CD4-positive, alpha-beta T cell treated with Interleukin-15 for 4 hours (primary cell): Measurements from ENCODE around the gene TCF21.
"Not testable (repeated sequence)": the region's sequence is repeated elsewhere in the genome, so short reads cannot be mapped to it uniquely, and the experiment has no call there.

Experiments used
- DNase-seq: peaks from one replicate; pipeline ENCODE4 v3.0.0-alpha.2; 2020; ENCODE audit warnings: low spot score

The TCF21 gene

DNA sequence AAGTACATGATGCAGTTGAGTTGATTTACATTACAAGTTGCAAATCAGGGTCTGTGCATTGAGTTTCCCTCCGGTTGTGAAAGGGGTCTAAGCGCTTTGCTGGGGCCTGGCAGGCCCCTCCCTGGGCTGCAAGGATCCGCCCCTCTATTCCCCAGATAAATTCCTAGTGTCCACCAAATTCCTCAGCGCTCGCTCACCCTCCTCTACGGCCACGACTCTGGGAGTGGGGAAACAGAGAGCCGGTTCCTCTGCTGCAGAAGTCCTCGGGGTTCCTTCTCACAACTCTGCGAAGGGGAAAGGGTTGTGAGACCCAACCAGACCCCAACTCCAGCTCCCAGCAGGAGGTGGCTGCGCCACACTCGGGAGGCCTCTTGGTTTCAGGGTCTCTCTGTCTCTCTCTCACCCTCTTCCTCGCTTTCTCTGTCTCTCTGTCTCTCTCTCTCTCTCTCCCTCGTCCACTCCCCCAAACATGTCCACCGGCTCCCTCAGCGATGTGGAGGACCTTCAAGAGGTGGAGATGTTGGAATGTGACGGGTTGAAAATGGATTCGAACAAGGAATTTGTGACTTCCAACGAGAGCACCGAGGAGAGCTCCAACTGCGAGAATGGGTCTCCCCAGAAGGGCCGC lies at the start of gene TCF21:
TSS of gene TCF21 (plus strand) at position 185 of the 628 bp plus-strand sequence. CDS start at position 470, 285 bp downstream.
- no peak for DNase-seq

DNA sequence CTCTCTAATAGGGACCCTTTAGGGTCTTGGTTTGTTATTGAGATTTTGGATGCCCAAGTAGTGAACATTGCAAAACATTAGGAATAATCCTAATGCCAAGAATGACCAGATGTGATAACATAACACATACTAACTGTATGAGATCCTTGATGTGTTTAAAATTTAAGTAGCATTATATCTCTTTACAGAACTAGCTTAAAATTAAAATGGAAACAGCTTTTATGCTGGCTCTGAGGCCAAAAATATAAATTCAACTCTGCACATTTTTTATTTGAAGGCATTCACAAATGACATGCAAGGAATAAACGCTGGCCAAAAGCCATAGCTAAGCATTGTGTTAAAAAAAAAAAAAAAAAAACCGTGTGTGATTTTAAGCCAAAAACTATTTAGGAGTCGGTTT lies 47.7 kb upstream of the TCF21 start:
- no peak for DNase-seq

DNA sequence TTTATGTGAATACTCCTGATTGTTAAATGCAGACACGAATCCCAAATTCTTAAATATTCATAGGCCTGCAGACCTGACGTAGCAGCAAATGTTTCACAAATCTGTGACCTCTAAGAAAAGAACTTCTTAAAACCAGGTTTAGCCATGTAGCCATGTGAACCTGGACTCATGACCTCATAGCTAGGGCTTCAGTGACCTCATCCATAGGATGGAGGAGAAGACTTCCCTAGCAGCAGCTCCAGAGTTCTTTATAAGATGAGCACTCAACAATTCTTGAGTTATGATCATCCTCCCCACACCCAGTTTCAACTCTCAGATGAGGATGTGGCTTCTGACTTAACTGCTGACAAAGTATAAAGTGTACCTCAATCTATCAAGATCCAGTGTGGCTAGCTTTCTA lies 45.8 kb upstream of the TCF21 start:
- DNase-seq = no peak

DNA sequence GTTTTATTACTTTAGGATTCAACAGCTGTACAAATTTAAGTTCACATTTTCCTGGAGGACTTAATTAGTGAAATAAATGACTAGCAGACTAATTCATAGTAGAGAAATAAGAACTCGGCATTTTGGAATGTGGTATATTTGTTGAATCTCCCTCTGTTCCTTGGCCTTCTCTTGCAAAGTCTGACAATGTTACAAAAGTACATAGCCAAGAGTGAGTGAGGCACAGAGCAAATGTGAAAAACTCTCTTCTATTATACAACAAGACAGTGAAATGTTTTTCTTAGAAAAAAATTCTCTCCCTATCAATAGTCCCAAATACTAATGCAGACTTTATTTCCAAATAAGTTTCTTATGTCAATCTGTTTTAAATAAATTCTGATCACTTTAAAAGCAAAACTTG lies 44.2 kb upstream of the TCF21 start:
- DNase-seq = no peak

DNA sequence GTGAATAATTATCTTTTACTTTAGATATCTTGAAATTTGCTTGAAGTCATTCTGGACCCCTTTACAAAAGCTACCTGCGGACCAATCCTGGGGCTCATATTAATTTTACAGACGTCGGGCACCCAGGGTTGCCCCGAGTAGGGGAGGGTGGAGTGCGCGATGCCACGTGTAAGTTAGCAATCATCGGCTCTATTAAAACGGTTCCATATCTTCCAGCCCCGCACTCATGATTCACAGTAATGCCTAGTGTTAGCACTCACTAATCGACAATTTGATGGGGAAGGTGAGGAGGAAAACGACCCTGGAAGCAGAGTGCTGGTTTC lies 34.9 kb upstream of the TCF21 start:
- DNase-seq = no peak

DNA sequence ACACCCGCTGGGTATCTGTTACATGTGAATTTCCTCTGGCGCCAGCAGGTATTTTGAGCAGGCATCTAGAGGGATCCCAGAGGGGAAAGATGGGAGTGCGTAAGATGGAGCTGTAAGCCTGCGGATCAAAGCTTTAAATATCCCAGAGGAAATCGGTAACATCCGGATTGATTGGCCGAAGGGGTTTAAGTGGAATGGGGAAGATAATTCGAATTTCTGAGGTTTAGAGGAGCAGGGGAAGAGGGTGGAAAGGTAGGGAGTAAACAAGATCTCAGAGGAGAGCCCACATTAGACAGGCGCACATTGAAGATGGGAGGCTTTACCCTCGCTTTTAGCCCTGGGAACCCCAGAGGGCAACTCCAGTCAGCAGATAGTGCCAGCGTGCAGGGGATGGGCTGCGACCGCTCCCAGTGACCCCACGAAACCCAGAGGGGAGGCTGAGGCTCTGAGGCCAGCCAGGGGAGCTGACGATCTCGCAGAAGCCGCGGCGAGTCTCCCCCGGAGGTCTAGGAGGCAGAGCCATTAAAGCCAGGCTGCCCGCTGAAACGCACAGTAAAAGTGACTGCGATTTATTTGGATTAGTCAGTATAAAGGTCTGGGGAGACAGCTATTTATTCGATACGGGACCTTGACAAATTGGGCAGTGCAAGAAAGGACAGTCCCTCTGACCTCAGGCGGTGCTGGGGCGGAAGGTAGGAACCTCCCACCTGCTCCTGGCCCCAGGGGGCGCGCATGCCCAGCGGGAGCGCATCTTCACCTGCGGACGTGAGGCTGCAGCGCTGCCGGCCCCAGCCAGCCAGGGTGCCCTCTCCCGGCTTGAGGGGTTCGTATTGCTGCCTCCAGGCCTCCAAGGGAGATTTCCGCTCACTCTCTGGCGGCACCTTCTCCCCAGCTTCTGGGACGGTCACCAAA lies 34.3 kb upstream of the TCF21 start:
- DNase-seq = no peak

DNA sequence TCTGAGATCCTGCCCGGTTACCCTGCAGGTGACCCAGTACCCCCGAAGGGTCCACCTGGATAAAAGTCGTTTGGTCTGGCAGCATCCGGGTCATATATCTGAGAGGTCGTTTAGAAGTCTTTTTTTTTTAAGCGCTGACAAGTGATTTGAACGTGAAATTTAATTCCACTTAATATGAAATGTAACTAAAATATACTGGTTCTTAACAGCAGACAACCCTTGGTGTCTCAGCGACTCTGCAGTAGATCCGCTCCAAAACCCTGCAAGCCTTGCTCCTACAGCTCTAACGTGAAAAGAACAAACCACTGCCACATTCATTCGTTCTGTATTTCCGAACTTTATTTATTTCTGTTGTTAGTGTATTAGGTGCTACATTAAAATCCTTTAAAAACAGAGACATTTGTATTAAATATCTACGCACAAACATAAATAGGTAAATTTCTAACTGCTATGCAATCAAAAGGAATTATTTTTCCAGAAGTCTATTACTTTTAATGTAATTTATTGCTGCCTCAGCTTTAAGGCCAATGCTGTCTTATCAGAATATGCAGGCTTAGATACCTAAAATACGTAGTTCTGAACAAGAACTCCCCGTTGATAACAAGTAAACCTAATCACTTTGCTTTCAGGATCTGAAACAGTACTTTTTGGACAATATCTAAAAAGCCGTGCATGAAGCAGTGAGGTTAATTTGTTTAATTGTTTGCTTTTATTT lies 33.5 kb upstream of the TCF21 start:
- DNase-seq = no peak

DNA sequence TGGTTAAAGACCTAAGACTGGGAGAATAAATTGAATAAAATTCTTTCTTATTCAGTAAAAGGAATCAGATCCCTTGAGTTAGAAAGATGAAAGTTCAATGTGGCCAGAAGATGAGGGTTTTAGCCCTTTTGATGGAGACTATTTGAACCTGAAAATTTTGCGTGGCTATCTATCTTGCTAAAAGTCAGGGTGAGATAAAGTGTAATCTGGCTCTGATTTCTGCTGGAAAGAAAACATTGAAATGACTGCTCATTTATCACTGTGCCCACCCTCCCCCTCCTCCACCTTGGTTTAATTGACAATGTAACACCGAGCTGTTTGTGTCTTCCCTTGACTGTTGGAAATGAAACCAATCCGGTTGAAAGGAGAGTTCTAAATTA lies 32.9 kb upstream of the TCF21 start:
- no peak for DNase-seq

DNA sequence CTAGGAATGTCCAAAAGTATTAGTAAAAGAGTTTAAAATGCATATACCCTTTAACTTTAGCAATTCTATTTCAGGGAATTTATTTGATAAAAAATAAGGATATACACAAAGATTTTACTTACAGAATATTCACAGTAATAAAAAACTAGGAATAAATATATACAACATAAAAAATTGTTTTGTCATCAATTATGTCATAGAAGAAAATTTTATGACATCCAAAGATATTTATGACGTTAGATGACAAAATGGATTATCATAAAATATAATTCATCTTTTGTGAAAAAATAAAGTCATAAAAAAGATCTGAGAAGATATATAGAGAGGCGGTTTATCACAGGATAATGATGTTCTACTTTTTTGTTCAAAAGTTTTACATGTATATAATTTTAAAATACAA lies 32.0 kb upstream of the TCF21 start:
- DNase-seq = no peak

DNA sequence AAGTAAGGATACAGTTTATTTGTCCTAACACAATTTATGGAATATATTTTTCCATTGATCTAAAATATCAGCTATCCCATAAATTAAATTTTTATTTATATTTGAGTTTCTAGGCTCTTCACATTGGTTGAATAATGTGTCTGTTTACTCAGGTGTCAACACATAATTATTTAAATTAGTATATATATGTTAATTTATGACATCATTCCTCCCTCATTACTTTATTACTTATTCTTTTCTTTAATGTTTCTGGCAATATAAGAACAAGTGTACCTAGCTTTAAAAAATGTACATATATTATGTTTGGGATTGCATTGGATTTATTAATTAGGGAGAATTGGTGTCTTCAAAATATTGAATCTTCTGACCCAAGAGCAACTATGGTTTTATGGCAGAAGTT lies 31.2 kb upstream of the TCF21 start:
- no peak for DNase-seq

DNA sequence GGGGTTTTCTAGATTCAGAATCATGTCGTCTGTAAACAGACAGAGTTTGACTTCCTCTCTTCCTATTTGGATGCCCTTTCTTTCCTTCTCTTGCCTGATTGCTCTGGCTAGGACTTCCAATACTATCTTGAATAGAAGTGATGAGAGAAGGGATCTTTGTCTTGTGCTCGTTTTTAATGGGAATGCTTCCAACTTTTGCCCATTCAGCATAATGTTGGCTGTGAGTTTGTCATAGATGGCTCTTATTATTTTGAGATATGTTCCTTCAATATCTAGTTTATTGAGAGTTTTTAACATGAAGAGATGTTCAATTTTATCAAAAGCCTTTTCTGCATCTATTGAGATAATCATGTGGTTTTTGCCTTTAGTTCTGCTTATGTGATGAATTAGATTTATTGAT lies 27.6 kb upstream of the TCF21 start:
- not testable (repeated sequence) for DNase-seq

DNA sequence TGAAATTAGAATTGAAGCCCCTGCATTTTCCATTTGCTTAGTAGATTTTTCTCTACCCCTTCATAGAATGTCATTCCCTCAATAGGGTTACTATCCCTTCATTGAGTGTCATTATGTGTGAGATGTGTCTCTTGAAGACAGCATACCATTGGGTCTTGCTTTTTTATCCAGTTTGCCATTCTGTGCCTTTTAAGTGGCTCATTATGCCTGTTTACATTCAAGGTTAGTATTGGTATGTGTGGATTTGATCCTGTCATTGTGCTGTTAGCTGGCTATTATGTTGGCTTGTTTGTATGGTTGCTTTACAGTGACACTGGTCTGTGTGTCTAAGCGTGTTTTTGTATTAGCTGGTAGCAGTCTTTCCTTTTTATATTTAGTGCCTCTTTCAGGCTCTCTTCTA lies 25.7 kb upstream of the TCF21 start:
- no peak for DNase-seq

DNA sequence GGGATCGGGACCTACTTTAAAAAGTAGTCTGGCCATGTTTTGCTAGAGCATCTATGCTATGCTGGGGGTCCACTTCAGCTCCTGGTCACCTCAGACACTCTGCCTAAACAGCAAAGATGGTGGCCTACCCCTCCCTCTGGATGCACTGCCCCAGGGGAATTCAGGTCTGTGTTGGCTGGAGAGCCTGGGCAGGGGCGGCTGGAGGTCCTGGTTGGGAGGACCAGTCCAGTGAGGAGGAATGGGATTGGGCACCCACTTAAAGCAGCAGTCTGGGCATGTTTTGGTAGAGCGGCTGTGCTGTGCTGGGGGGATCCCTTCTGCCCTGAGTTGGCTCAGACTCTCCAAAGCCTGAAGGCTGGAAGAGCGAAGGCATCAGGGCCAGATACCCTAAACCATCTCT lies 23.2 kb upstream of the TCF21 start:
- DNase-seq = no peak

DNA sequence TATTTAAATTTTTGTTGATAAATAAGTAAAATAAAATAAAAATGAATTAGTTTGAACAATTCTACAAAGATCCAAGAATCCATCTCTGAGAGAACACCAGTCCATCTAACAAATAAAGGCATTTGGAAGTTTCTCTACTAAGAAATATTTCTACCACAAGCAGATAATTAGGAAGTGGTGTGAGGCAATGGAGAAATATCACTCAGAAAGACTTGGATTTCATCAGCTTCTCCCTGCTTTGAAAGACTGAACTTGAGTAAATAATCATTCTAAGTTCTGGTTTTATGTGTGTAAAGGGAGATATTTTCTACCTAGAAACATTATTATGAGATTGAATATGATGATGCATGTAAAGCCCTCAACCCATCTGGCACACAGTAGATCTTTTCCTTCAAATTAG lies 17.8 kb upstream of the TCF21 start:
- no peak for DNase-seq

DNA sequence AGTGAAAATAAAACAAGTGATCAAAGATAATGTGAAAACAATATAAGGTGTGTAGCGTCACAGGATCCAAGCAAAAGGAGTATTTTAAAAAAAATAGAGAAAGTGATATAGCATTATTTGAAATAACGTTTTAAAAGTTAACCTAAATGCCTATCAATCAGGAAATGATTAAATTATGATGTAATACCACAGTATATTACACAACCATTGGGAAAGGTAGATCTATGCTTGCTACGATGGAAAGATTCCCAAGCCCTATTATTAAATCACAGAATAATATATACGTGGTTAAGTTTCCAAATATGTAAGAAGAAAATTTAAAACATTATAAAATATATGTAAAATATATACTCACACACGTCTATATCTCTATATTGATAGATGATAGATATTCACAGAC lies 15.4 kb upstream of the TCF21 start:
- no peak for DNase-seq

DNA sequence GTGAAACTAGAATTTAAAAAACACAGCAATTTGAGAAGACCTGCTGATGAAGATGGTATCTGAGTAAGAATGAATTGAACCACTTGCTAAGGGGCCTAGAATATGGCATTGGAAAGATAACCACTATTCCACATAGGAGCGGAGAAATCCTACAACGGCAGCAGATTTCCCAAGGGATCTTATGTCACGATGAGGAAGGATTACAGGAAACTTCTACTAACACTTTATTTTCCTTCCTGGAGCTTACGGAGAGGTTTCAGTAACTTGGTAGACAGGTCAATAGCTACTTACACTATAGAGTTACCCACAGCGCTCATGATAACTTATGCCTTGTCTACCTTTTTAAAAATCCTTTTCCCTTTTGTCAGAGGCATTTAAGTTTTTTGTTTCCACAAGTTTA lies 11.8 kb upstream of the TCF21 start:
- DNase-seq = no peak

DNA sequence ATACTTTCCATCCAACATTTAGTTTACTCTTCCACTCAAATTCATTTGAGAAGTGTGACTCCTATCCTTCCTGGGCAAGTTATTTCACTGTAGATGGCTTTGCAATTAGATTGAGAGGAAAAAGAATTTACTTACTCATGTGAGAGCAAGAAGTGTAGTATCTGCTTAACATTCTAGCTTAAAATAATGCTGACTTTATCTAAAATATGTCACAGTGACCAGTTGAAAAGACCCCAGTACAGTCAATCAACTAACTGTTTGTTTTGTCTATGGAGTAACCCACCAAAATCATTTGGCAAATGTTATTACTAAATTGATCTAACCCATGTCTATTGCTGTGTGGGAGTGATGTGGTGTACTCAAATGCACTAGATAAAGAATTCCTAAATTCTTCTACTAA lies 8.9 kb upstream of the TCF21 start:
- no peak for DNase-seq

DNA sequence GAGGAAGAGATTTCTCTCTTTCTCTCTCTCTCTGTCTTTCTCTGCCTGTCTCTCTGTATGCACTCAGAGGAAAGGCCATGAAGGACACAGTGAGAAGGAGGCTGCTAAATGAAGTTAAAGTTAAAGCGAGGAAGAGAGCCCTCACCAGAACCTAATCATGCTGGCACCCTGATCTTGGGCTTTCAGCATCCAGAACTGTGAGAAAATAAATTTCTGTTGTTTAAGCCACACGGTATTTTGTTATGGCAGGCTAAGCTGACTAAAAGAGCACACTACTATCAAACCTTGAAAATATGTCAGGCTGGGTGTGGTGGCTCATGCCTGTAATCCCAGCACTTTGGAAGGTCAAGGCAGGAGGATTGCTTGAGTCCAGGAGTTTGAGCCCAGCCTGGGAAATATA lies 8.0 kb upstream of the TCF21 start:
- DNase-seq = no peak

DNA sequence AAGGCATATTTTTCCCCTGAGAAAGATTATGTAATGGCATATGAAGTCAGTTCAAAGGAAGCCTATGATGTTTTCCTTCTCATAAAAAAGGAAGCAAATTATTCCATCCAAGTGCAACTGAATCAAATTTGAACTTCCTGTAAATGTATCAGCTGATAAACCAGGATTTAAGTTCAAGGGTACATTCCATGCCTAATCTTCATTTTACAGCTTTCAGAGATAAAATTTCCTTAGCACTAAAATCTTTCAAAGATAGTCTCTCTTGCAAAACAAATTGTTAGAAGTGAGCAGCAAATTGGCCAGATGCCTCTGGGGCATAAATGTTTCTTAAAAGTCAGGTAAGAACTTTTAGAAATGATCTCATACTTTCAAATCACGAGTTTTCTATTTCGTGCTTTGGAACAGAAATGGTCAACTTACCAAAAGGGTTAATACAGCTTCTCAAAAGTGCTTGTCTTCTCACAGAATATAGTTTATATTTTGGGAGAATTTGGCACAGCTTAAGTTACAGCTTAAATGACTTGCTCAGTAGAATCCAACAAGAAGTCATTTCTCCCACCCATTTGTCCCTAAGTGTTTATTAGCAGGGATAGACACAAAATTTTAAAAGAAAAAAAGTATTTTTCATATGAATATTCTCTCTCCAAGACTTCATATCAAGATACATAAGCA lies 2.7 kb upstream of the TCF21 start:
- DNase-seq = no peak

DNA sequence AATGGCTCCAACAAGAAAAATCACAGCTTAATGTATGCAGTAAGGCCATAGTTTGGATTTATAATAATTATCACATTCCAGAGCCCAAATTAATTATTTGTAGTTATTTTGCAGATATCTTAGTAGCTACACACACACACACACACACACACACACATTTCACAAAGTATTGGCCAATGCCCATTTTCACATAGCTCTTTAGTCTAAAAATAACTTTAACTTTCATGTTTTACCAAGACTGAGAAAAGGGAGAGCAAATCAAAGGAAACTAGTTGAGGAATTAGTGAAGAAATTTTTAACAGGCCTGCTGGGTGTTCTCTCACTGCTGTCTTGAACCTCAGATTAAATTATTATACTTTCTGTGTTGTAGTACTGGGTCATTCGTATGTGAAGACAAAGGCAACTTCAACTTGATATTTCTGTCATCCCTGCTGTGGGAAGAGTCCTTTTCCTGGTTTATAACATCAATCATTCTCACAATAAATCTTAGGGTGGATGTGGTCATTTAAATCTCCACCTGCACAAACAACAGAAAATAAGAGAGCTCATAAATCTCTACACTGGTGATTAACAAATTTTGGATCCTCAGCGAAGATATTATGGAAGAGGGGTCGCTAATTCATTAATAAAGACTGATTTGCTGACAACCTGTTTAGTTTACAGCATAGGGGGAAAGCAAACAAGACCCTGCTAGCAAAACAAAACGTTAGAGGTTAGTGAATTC lies 1.6 kb upstream of the TCF21 start:
- no peak for DNase-seq

DNA sequence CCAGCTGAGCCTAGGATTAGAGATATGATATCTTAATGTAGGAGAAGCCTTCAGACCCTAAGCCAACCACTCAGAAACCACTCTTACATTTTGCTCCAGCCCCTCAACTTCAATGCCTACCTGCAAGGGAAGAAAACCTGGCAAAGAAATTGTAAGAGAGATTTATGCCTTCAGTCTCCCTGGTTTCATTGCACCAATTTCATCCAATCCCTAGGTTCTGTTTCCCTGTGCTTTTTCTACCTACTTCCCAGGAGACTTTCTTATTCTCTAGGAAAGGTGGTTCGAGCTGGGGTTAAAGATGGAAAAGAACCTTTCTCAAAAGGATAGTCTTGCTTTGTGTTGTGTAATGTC lies 1.1 kb upstream of the TCF21 start:
- DNase-seq = no peak
